Natural killer cell treated with Interleukin-12 subunit alpha and Interleukin-12 subunit beta and Interleukin-15 and Interleukin-18, amount 100 ng/mL, for 72 hours (primary cell): ENCODE data around the gene CTIF. TPM values are rescaled to one million over a fixed set of nuclear protein-coding genes. Genes with fewer than 3 reads are reported as not detected.

ENCODE experiments used
- ATAC-seq, 2 donors: fragments of 150-1000 bp; cut with Tn5 transposase in 1 of 2; sonication (Bioruptor Pico), chemical (Tn5 transposase) in 1 of 2; 2 replicates each; pipeline ENCODE4 v1.10.0; 2021
- DNase-seq: peaks from one replicate; pipeline ENCODE4 v3.0.0; 2022; ENCODE audit warnings: low spot score
- H3K27ac Mint-ChIP-seq, 2 donors: 1 replicate in 1 of 2; 2 replicates in 1 of 2; pipeline ENCODE4 v1.8.0; 2022; ENCODE audit warnings: mixed read lengths in 2 of 2, mild to moderate bottlenecking in 1 of 2, moderate library complexity in 1 of 2
- H3K27me3 Mint-ChIP-seq, 2 donors: 1 replicate in 1 of 2; 2 replicates in 1 of 2; pipeline ENCODE4 v1.8.0; 2022; ENCODE audit warnings: mixed read lengths in 2 of 2
- H3K36me3 Mint-ChIP-seq: one replicate; pipeline ENCODE4 v1.8.0; 2022; ENCODE audit warnings: mixed read lengths
- H3K4me1 Mint-ChIP-seq, 2 donors: 1 replicate in 1 of 2; 2 replicates in 1 of 2; pipeline ENCODE4 v1.8.0; 2022; ENCODE audit warnings: low read depth in 2 of 2, mixed read lengths in 2 of 2, mild to moderate bottlenecking in 1 of 2
- H3K4me3 Mint-ChIP-seq: one replicate; pipeline ENCODE4 v1.8.0; 2022; ENCODE audit warnings: mixed read lengths
- H3K9me3 Mint-ChIP-seq: 2 replicates; pipeline ENCODE4 v1.8.0; 2022; ENCODE audit warnings: mixed read lengths
- total RNA-seq, 2 donors: library from RNA; stranded (reverse); gene quantifications; one replicate each; pipeline ENCODE4 v1.2.3, GENCODE V29; 2022

CTIF gene
- total RNA-seq, 2 donors from 2014 or later: 8.4 to 13.0 TPM

DNA sequence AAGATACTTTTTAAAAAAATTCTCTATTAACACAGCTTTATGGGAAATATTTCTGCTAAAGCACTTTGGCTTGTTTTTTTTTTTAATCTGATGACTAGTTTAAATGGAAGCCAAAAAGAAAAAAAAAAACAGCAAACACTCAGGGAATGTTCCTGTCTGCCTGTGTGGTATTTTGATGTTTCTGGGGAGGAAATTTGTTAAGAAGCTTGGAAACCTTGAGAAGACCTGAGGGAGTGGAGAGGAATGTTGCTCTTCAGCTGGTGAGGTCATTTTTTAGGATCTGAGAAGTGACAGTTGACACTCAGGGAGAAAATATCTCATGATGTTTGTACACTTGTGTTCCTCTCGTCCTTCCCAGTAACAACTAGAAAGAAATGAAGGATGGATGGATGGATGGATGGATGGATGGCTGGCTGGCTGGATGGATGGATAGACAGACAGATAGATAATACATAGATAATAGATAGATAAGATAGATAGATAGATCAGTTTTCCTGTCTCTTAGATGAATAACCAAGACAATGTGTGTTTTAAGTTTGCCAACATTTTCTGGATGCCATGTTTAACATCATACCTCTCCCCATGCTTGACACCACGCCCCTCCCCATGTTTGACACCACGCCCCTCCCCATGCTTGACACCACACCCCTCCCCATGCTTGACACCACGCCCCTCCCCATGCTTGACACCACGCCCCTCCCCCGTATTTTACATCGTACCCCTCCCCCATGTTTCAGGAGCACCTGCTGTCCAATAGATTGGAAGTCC is 84.8 kb downstream of the CTIF start:
- H3K27ac Mint-ChIP-seq: no peak overlapping the region
- ATAC-seq (no peak), DNase-seq (peak; percentile 10)
- no peaks in the 10 kb centered on the region for H3K27me3 Mint-ChIP-seq
- H3K4me3 Mint-ChIP-seq: no peak overlapping the region
- H3K4me1 Mint-ChIP-seq: peaks cover 0 to 6% of the 10 kb centered on the region in 2 donors
- H3K9me3 Mint-ChIP-seq: no peaks in the 10 kb centered on the region
- H3K36me3 Mint-ChIP-seq: no peaks in the 10 kb centered on the region

- H3K4me3 Mint-ChIP-seq: no peak overlapping the region
- DNase-seq (no peak), ATAC-seq (no peak)
- peaks cover 0 to 6% of the 10 kb centered on the region in 2 donors for H3K4me1 Mint-ChIP-seq
- no peak overlapping the region for H3K27ac Mint-ChIP-seq
- no peaks in the 10 kb centered on the region for H3K9me3 Mint-ChIP-seq
- no peaks in the 10 kb centered on the region for H3K36me3 Mint-ChIP-seq
- H3K27me3 Mint-ChIP-seq: no peaks in the 10 kb centered on the region
These were observed 86.0 kb downstream of the CTIF start for GRCh38 chr18:48624856-48625255.

DNA sequence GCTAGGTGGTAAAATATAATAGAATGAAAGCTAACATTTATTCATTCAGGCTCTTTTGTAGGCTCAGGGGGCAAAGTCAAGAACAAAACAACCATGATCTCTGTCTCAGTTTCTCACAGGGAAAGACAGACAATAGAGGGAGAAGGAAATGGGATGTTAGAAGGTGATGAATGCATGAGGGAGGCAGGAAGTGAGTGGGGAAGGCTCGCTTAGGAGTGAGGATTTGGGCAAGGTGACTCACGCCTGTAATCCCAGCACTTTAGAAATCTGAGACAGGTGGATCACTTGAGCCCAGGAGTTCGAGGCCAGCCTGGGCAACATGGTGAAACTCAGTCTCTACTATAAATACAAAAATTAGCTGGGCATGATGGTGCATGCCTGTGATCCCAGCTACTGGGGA is 88.4 kb downstream of the CTIF start:
- Mint-ChIP-seq H3K27me3 (no peaks in the 10 kb centered on the region), H3K27ac (no peak overlapping the region), H3K4me3 (no peak overlapping the region), H3K9me3 (no peaks in the 10 kb centered on the region), H3K4me1 (peaks cover 0 to 6% of the 10 kb centered on the region in 2 donors), H3K36me3 (no peaks in the 10 kb centered on the region)
- DNase-seq: no peak
- no peak for ATAC-seq

DNA sequence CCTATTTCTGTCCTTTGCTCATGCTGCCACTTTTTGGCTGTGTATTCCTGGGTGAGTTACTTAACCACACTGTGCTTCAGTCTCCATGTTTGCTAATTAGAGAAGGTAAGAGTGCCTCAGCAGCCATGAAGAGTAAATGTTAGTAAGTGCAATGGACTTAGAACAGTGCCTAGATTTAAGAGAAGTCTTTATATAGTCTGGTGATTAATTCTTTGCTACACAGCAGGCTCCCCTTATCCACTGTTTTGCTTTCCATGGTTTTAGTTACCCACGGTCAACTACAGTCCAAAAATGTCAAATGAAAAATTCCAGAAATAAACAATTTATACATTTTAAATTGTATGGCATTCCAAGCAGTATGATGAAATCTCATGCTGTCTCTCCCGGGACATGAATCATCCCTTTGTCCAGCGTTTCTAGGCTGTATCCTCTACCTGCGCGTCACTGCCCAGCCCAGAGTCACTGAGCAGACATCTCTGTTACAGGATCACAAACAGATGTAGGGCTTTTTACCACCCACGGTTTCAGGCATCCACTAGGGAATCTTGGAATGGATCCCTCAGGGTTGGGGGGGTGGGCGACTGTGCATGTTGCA is 91.0 kb downstream of the CTIF start:
- Mint-ChIP-seq H3K36me3 (no peaks in the 10 kb centered on the region), H3K4me1 (peaks cover 0 to 6% of the 10 kb centered on the region in 2 donors), H3K9me3 (no peaks in the 10 kb centered on the region), H3K27ac (no peak overlapping the region), H3K4me3 (no peak overlapping the region), H3K27me3 (no peaks in the 10 kb centered on the region)
- ATAC-seq (no peak), DNase-seq (peak; percentile 6)

DNA sequence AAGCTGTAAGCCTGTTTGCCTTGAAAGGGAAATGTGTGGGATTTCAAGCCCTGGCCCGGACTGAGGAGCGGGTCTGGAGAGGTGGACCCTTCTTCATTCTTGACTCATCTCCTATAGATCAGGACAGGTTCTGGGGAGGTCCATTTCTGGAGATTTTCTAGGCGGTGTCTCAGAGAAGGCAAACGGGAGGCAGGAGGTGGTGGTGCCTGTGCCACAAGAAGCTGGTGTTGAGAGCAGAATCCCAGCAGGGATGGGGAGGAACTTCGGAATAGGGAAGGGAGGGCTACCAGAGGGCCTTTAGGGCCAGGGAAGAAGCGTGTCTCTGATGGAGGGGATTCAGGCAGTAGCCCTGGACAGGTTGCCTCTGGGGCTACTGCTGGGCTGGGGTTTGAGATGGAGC is 93.0 kb downstream of the CTIF start:
- H3K9me3 Mint-ChIP-seq: no peaks in the 10 kb centered on the region
- H3K27ac Mint-ChIP-seq: no peak overlapping the region
- no peak for ATAC-seq
- peaks cover 0 to 6% of the 10 kb centered on the region in 2 donors for H3K4me1 Mint-ChIP-seq
- DNase-seq: no peak
- H3K4me3 Mint-ChIP-seq: no peak overlapping the region
- H3K36me3 Mint-ChIP-seq: no peaks in the 10 kb centered on the region
- H3K27me3 Mint-ChIP-seq: no peaks in the 10 kb centered on the region

DNA sequence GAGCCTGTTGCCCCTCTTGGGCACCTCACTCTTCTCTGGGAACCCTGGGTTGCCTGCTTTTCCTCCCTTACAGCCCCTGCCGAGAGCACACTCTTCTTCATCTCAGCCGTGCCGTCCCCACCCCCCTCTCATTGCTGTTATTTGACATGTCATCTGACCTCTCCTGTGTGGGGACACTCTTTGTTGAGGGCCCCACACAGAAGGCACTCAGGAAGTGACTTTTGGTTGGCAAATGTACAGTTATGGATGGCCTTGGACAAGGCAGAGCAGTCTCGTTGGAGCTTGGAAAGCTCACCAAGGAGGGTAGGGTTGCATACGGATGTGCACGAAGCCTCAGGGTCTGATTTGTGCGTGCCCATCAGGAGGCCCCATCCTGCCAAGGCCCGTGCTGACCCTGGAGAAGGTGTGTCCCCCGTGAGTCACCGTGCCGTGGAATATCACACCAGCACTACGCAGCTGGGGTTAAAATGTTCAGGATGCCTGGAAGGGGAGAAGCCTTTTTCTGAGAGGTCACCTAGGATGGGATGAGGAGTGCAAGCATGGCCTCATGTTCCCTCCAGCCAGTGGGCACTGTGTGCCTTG is 93.9 kb downstream of the CTIF start:
- Mint-ChIP-seq H3K4me3 (no peak overlapping the region), H3K36me3 (no peaks in the 10 kb centered on the region), H3K9me3 (no peaks in the 10 kb centered on the region), H3K4me1 (peaks cover 0 to 4% of the 10 kb centered on the region in 2 donors), H3K27ac (no peak overlapping the region), H3K27me3 (no peaks in the 10 kb centered on the region)
- ATAC-seq: no peak
- peak; percentile 49 for DNase-seq

- no peaks in the 10 kb centered on the region for H3K9me3 Mint-ChIP-seq
- no peak overlapping the region for H3K4me3 Mint-ChIP-seq
- ATAC-seq: no peak
- H3K36me3 Mint-ChIP-seq: no peaks in the 10 kb centered on the region
- H3K4me1 Mint-ChIP-seq: no peaks in the 10 kb centered on the region
- H3K27ac Mint-ChIP-seq: no peak overlapping the region
- DNase-seq: peak; percentile 8
- no peaks in the 10 kb centered on the region for H3K27me3 Mint-ChIP-seq
These were observed 95.7 kb downstream of the CTIF start for GRCh38 chr18:48634491-48634890.

DNA sequence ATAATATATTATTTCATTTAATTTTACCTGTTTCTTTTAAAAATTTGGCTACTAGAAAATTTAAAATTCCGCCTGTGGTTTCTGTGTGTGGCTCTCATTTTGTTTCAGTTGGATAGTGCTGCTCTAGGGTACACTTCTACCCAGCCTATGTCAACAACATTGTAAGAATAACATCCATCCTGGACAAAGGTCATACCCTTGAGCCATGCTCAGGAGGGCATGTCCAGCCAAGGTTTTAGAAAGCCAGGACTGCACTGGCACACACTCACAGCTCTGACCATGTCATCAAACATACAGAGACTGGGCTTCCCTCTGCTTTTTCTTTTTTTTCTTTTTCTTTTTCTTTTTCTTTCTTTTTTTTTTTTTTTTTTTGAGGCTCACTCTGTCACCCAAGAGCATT is 96.1 kb downstream of the CTIF start:
- ATAC-seq (no peak), DNase-seq (no peak)
- H3K4me3 Mint-ChIP-seq: no peak overlapping the region
- no peaks in the 10 kb centered on the region for H3K9me3 Mint-ChIP-seq
- H3K27ac Mint-ChIP-seq: no peak overlapping the region
- H3K27me3 Mint-ChIP-seq: no peaks in the 10 kb centered on the region
- H3K36me3 Mint-ChIP-seq: no peaks in the 10 kb centered on the region
- H3K4me1 Mint-ChIP-seq: no peaks in the 10 kb centered on the region

DNA sequence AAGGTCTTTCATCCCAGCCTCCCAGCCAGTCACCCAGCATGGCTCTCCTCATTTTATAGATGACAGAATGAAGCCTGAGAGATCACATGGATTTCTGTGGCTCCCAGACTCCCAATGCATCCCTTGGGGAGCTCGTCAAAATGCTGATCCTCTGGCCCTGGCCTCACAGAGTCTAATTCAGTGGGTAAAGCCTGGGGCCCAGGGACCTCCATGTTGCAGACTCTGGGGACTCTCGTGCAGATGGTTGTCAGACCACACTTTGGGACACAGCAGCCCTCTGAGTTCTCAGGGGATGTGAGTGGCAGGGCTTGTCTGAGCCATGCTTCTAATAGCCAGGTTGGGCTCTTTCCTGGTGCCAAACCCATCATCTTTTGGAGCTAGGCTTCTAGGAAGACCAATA is 97.0 kb downstream of the CTIF start:
- ATAC-seq (no peak), DNase-seq (peak; percentile 25)
- no peak overlapping the region for H3K4me3 Mint-ChIP-seq
- H3K27ac Mint-ChIP-seq: no peak overlapping the region
- H3K9me3 Mint-ChIP-seq: no peaks in the 10 kb centered on the region
- H3K36me3 Mint-ChIP-seq: no peaks in the 10 kb centered on the region
- no peaks in the 10 kb centered on the region for H3K27me3 Mint-ChIP-seq
- no peaks in the 10 kb centered on the region for H3K4me1 Mint-ChIP-seq

DNA sequence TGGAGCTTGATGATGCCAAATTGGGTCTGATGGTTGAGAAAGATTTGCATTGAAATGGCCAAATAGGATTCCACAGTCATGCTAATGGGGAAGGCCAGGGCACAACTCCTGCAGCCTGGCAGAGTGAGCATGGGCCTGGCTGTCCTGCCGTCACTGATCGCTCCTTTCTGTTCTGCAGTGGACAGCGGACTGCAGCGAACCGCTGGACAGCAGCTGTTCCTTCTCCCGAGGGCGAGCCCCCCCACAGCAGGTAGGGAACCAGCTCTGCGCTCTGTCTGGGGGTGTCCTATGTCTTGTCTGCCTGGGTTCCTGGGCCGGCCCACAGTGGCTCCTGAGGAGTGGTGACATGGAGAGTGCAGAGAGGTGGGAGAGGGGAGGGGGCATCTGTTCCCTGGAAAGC is 97.6 kb downstream of the CTIF start:
- Mint-ChIP-seq H3K4me3 (no peak overlapping the region), H3K36me3 (no peaks in the 10 kb centered on the region), H3K4me1 (no peaks in the 10 kb centered on the region), H3K27me3 (no peaks in the 10 kb centered on the region), H3K27ac (no peak overlapping the region), H3K9me3 (no peaks in the 10 kb centered on the region)
- ATAC-seq (peak in 1 of 2 donors; percentile 21), DNase-seq (peak; percentile 48)

GRCh38 chr18:48637081-48637990 is 98.5 kb downstream of the CTIF start:
- DNase-seq (peak; percentile 38), ATAC-seq (no peak)
- H3K4me1 Mint-ChIP-seq: no peaks in the 10 kb centered on the region
- no peaks in the 10 kb centered on the region for H3K9me3 Mint-ChIP-seq
- no peak overlapping the region for H3K4me3 Mint-ChIP-seq
- H3K36me3 Mint-ChIP-seq: no peaks in the 10 kb centered on the region
- H3K27ac Mint-ChIP-seq: no peak overlapping the region
- H3K27me3 Mint-ChIP-seq: no peaks in the 10 kb centered on the region

DNA sequence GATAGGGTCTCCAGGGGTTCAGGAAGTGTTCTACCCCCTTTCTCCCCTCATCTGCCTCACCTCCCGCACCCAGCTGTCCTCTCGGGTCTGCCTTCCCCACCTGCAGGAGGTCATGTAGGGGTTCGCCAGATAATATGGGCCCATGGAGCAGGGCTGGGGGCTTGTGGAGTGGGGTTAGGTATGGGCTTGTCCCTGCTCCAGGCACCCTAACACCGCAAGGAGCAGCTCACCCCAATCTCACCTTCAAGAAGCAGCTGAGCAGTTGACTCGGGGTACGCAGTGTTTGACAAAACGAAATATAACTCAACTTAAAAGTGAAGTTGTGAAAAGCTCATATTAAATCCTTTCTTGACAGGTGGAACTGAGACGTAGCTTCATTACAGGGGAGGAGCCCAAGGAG is 99.6 kb downstream of the CTIF start:
- Mint-ChIP-seq H3K27ac (no peak overlapping the region), H3K36me3 (no peaks in the 10 kb centered on the region), H3K9me3 (no peaks in the 10 kb centered on the region), H3K4me3 (no peak overlapping the region), H3K27me3 (no peaks in the 10 kb centered on the region), H3K4me1 (no peaks in the 10 kb centered on the region)
- ATAC-seq (no peak), DNase-seq (peak; percentile 18)

GRCh38 chr18:48638896-48639771 is 100.3 kb downstream of the CTIF start:
- Mint-ChIP-seq H3K9me3 (no peaks in the 10 kb centered on the region), H3K4me3 (no peak overlapping the region), H3K36me3 (no peaks in the 10 kb centered on the region), H3K27me3 (no peaks in the 10 kb centered on the region), H3K27ac (no peak overlapping the region), H3K4me1 (no peaks in the 10 kb centered on the region)
- DNase-seq (peak; percentile 44), ATAC-seq (no peak)
